WTC11 (cell line): ENCODE data around the gene DHFR.

Experiments used
- CREB1 ChIP-seq: sonication (generic); formaldehyde crosslinking; IDR thresholded peaks from 2 replicates; pipeline ENCODE4 v1.8.0; 2023; ENCODE audit warnings: mild to moderate bottlenecking, missing genetic modification reagents
- TEAD4 ChIP-seq: sonication (generic); formaldehyde crosslinking; IDR thresholded peaks from 2 replicates; pipeline ENCODE4 v1.8.0; 2022; ENCODE audit warnings: mild to moderate bottlenecking, missing genetic modification reagents
- ZNF121 ChIP-seq: sonication (generic); formaldehyde crosslinking; IDR thresholded peaks from 2 replicates; pipeline ENCODE4 v1.8.0; 2023; ENCODE audit warnings: missing genetic modification reagents
- ZNF232 ChIP-seq: sonication (generic); formaldehyde crosslinking; IDR thresholded peaks from 2 replicates; pipeline ENCODE4 v1.8.0; 2022; ENCODE audit warnings: mild to moderate bottlenecking, missing genetic modification reagents
- TF ChIP-seq, protein P1 (sequence below): fragments of 250-450 bp; sonication (Bioruptor Pico); IDR thresholded peaks from 2 replicates; pipeline ENCODE4 v1.9.0; 2021; ENCODE audit warnings: mild to moderate bottlenecking, borderline replicate concordance
- TF ChIP-seq, protein P2 (sequence below): sonication (generic); formaldehyde crosslinking; IDR thresholded peaks from 2 replicates; pipeline ENCODE4 v1.8.0; 2022; ENCODE audit warnings: mild to moderate bottlenecking, missing genetic modification reagents

DNA sequence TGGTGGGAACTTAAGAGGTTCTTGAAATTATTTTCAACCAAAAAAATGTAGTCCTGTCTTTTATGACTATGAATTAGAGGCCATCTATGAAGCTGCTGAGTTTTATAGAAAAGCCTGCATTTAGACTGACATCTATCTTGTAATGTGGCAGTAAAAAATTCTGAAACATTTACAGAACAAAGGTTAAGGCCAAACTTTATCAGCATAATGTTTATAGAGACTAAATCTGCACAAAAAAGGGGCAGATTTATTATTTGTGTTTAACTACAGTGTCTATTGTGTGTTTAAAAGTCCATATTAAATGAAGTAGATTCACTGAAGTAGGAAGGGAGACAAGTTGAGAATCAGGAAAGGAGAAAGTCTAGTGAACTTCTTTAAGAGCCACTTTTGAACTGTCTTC lies 47.4 kb downstream of the DHFR start:
- TF ChIP-seq TEAD4 (CRISPR knock-in tag): no peak
- no peak for TF ChIP-seq CREB1 (CRISPR knock-in tag)
- TF ChIP-seq, protein P1, sequence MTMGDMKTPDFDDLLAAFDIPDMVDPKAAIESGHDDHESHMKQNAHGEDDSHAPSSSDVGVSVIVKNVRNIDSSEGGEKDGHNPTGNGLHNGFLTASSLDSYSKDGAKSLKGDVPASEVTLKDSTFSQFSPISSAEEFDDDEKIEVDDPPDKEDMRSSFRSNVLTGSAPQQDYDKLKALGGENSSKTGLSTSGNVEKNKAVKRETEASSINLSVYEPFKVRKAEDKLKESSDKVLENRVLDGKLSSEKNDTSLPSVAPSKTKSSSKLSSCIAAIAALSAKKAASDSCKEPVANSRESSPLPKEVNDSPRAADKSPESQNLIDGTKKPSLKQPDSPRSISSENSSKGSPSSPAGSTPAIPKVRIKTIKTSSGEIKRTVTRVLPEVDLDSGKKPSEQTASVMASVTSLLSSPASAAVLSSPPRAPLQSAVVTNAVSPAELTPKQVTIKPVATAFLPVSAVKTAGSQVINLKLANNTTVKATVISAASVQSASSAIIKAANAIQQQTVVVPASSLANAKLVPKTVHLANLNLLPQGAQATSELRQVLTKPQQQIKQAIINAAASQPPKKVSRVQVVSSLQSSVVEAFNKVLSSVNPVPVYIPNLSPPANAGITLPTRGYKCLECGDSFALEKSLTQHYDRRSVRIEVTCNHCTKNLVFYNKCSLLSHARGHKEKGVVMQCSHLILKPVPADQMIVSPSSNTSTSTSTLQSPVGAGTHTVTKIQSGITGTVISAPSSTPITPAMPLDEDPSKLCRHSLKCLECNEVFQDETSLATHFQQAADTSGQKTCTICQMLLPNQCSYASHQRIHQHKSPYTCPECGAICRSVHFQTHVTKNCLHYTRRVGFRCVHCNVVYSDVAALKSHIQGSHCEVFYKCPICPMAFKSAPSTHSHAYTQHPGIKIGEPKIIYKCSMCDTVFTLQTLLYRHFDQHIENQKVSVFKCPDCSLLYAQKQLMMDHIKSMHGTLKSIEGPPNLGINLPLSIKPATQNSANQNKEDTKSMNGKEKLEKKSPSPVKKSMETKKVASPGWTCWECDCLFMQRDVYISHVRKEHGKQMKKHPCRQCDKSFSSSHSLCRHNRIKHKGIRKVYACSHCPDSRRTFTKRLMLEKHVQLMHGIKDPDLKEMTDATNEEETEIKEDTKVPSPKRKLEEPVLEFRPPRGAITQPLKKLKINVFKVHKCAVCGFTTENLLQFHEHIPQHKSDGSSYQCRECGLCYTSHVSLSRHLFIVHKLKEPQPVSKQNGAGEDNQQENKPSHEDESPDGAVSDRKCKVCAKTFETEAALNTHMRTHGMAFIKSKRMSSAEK (CRISPR knock-in tag): no peak
- TF ChIP-seq, protein P2, sequence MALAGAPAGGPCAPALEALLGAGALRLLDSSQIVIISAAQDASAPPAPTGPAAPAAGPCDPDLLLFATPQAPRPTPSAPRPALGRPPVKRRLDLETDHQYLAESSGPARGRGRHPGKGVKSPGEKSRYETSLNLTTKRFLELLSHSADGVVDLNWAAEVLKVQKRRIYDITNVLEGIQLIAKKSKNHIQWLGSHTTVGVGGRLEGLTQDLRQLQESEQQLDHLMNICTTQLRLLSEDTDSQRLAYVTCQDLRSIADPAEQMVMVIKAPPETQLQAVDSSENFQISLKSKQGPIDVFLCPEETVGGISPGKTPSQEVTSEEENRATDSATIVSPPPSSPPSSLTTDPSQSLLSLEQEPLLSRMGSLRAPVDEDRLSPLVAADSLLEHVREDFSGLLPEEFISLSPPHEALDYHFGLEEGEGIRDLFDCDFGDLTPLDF (CRISPR knock-in tag): no peak
- TF ChIP-seq ZNF232 (CRISPR knock-in tag): no peak
- TF ChIP-seq ZNF121: no peak
